Activated CD4-positive, alpha-beta T cell treated with anti-CD3 and anti-CD28 coated beads, Interleukin-2, amount 10 ng/mL, durations not matched to agents 7 days and 5 days (primary cell): Measurements from ENCODE around the gene PNMT. TPM values are rescaled to one million over a fixed set of nuclear protein-coding genes. Genes with fewer than 3 reads are reported as not detected.

Source experiments
- CTCF ChIA-PET: fragments of 350-600 bp; sonication (Branson Sonifier 250); formaldehyde crosslinking; loops from one replicate; lab custom pipeline; 2021; ENCODE audit warnings: antibody characterized with exemption; lab: Charles Lee
- POLR2A ChIA-PET: fragments of 350-600 bp; sonication (Branson Sonifier 250); formaldehyde crosslinking; loops from one replicate; lab custom pipeline; 2021; ENCODE audit warnings: antibody characterized with exemption; lab: Charles Lee
- DNase-seq: peaks from one replicate; pipeline ENCODE4 v3.0.0-alpha.2; 2020
- H3K27ac Mint-ChIP-seq: one replicate; pipeline ENCODE4 v1.8.0; 2021; ENCODE audit warnings: mild to moderate bottlenecking, moderate library complexity, mixed read lengths
- H3K27me3 Mint-ChIP-seq: one replicate; pipeline ENCODE4 v1.8.0; 2021; ENCODE audit warnings: mixed read lengths
- H3K36me3 Mint-ChIP-seq: one replicate; pipeline ENCODE4 v1.8.0; 2021; ENCODE audit warnings: low read depth, mixed read lengths
- H3K4me1 Mint-ChIP-seq: one replicate; pipeline ENCODE4 v1.8.0; 2021; ENCODE audit warnings: mixed read lengths
- H3K4me3 Mint-ChIP-seq: one replicate; pipeline ENCODE4 v1.8.0; 2021; ENCODE audit warnings: mild to moderate bottlenecking, moderate library complexity, mixed read lengths
- H3K9me3 Mint-ChIP-seq: one replicate; pipeline ENCODE4 v1.8.0; 2021; ENCODE audit warnings: mixed read lengths
- total RNA-seq, 2 experiments: library from RNA; stranded (reverse); gene quantifications; one replicate each; pipeline ENCODE4 v1.2.3, GENCODE V29; 2021

Gene PNMT
- total RNA-seq, 2 experiments from 2014 or later: 0.19 TPM; not detected in 1

DNA sequence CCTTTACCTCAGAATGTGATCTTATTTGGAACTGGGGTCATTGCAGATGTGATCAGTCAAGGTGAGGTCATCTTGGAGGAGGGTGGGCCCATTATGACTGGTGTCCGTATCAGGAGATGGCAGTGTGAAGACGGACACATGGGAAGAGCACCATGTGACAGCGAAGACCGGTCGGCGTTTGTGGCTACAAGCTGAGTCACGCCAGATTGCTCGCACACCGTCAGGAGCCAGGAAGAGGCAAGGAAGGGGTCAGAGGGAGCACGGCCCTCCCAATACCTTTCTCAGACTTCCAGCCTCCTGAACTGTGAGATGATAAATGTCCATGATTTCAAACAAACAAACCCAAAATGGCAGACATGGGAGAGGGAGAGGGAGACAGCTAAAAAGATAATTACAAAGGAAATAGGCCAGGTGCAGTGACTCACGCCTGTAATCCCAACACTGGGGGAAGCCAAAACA, 18.1 kb upstream of the PNMT start:
- POLR2A ChIA-PET: no interaction called here
- H3K27ac Mint-ChIP-seq: no peak overlapping the region

DNA sequence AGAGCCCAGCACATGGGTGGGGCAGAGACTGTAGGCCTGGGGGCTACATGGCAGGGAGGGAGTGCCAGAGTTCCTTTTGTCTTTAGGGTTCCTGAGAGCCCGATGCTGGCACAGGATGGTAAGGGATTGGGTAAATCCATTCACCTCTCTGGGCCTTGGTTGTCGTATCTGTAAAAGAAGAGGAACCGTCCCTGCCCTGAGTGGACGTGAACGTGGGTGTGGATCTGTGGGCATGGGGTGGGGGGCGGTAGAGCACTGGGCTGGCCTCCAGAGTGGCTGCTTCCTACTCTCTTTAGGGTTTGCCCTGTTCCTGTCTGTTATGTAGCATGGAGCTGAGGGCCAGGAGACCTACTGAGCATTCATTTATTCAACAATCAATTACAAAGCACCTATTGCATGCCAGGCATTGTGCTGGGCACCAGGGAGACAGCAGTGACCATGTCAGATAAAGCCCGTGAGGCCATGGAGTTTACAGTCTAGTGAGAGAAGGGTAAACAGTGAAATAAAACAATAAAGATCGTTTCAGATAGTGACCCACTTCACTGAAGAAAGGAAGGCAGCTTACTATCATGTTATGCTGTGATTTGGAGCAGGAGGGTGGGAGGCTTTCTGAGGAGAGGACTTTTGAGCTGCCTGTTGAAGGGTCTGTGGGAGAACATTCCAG, 16.2 kb upstream of the PNMT start:
- H3K36me3 Mint-ChIP-seq: peaks cover 5% of the 10 kb centered on the region
- H3K9me3 Mint-ChIP-seq: no peaks in the 10 kb centered on the region
- no peak for DNase-seq
- POLR2A ChIA-PET: interaction anchor here (0.6 kb wide), 1 partner anchor 17 kb away, joined by 3 read pairs; no protein-coding TSS in a partner anchor
- peak overlapping the region; percentile 37 for H3K27ac Mint-ChIP-seq
- CTCF ChIA-PET: interaction anchor here (1.0 to 6.2 kb wide), 4 partner anchors 14 to 79 kb away, joined by 3 to 61 read pairs (median 4); partner anchors contain the start of genes MIEN1 and PGAP3
- no peak overlapping the region for H3K4me3 Mint-ChIP-seq
- peaks cover 31% of the 10 kb centered on the region for H3K4me1 Mint-ChIP-seq
- H3K27me3 Mint-ChIP-seq: no peaks in the 10 kb centered on the region

More for the DNA sequence above, 18.1 kb upstream of the PNMT start:
- CTCF ChIA-PET: interaction anchor here (1.3 to 6.2 kb wide), 4 partner anchors 10 to 27 kb away, joined by 3 to 61 read pairs (median 4); no protein-coding TSS in a partner anchor
- DNase-seq: no peak
- H3K36me3 Mint-ChIP-seq: peaks cover 2% of the 10 kb centered on the region
- no peaks in the 10 kb centered on the region for H3K9me3 Mint-ChIP-seq
- no peak overlapping the region for H3K4me3 Mint-ChIP-seq
- no peaks in the 10 kb centered on the region for H3K27me3 Mint-ChIP-seq
- peaks cover 25% of the 10 kb centered on the region for H3K4me1 Mint-ChIP-seq

DNA sequence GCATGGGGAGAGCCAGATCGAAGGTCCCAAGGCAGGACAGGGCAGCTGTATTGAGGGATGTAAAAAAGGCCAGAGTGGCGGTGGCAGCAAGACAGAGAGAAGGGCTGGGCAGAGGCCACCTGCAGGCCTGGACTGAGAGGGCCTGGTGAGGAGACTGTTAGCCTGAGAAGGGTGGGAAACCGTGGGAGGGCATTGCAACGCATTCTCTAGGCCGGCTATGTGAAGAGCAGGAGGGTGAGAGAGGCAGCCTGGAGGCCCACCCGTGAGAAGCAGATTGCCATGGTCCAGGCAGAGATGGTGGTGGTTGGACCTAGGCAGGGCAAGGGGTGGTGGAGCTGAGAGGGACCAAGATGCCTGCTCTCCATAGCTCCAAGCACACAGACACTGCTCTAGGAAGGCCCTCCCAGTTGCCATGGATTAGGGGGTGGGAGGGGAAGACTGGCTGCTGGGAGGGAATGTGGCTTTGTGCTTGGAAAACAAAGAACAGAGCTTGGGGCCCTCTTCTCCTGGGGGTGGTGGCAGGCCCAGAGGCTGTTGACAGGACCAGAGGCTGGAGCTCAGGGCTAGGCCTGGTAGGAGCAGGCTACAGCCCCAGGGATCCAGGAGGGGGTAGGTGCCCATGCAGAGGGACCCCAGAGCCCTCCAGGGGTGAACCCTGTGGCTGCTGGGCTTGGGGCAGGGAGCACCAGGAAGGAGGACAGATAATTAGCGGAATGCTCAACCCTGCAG, 15.5 kb upstream of the PNMT start:
- CTCF ChIA-PET: interaction anchor here (1.0 to 6.2 kb wide), 9 partner anchors 11 to 98 kb away, joined by 3 to 61 read pairs (median 5); partner anchors contain the start of genes MIEN1 and PGAP3
- POLR2A ChIA-PET: interaction anchor here (0.6 kb wide), 1 partner anchor 16 kb away, joined by 3 read pairs; no protein-coding TSS in a partner anchor
- Mint-ChIP-seq H3K4me3 (no peak overlapping the region), H3K27me3 (no peaks in the 10 kb centered on the region), H3K9me3 (no peaks in the 10 kb centered on the region), H3K27ac (peak overlapping the region; percentile 37), H3K36me3 (peaks cover 6% of the 10 kb centered on the region), H3K4me1 (peaks cover 31% of the 10 kb centered on the region)
- no peak for DNase-seq

DNA sequence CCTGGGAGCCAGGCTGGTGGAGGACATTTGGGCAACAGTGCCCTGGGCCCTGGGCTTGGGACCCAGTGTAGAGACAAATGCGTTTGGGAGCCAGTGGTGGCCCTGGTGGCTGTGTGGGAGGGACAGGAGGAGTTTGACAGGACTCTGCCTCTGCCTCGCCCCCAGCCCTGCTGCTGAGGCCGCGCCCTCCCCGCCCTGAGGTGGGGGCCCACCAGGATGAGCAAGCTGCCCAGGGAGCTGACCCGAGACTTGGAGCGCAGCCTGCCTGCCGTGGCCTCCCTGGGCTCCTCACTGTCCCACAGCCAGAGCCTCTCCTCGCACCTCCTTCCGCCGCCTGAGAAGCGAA, 15.0 kb upstream of the PNMT start:
- DNase-seq: no peak
- no peak overlapping the region for H3K27ac Mint-ChIP-seq
- peaks cover 31% of the 10 kb centered on the region for H3K4me1 Mint-ChIP-seq
- ChIA-PET CTCF (interaction anchor here (0.8 to 6.2 kb wide), 17 partner anchors 9 to 98 kb away, joined by 3 to 61 read pairs (median 5); partner anchors contain the start of genes MIEN1, PGAP3, STARD3 and TCAP), POLR2A (no interaction called here)
- no peaks in the 10 kb centered on the region for H3K9me3 Mint-ChIP-seq
- H3K36me3 Mint-ChIP-seq: peaks cover 8% of the 10 kb centered on the region
- no peak overlapping the region for H3K4me3 Mint-ChIP-seq
- no peaks in the 10 kb centered on the region for H3K27me3 Mint-ChIP-seq

DNA sequence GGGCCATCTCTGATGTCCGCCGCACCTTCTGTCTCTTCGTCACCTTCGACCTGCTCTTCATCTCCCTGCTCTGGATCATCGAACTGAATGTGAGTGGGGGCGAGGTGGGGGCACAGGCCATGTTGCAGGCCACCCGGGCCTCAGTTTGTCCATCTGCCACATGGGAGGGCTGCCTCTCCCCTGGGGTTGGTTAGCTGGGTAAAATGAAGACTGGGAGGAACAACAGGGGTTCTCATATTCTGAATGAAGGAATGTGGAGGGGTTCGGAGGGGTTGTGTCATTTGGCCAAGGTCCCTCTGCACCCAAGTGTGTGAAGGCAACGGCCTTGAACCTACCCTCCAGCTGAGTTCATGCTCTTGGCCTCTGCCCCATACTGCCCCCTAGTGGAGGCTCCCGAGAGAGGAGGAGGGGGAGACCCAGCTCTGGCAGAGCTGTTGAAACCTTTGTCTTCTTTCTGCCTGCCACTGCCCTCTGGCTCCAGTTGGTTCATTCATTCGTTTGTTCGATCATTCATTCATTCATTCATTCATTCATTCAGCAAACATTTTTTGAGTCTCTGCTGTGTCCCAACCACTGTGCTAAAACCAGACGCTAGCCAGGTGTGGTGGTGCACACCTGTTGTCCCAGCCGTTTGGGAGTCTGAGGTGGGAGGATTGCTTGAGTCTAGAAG, 14.5 kb upstream of the PNMT start:
- ChIA-PET POLR2A (interaction anchor here (0.6 kb wide), 1 partner anchor 10 kb away, joined by 3 read pairs; no protein-coding TSS in a partner anchor), CTCF (interaction anchor here (0.8 to 6.2 kb wide), 19 partner anchors 10 to 422 kb away, joined by 3 to 61 read pairs (median 5); partner anchors contain the start of genes MIEN1, PGAP3, STARD3 and TCAP)
- DNase-seq: peak; percentile 86
- H3K4me1 Mint-ChIP-seq: peaks cover 30% of the 10 kb centered on the region
- no peaks in the 10 kb centered on the region for H3K9me3 Mint-ChIP-seq
- no peaks in the 10 kb centered on the region for H3K27me3 Mint-ChIP-seq
- peak overlapping the region; percentile 46 for H3K27ac Mint-ChIP-seq
- no peak overlapping the region for H3K4me3 Mint-ChIP-seq
- H3K36me3 Mint-ChIP-seq: peaks cover 8% of the 10 kb centered on the region

DNA sequence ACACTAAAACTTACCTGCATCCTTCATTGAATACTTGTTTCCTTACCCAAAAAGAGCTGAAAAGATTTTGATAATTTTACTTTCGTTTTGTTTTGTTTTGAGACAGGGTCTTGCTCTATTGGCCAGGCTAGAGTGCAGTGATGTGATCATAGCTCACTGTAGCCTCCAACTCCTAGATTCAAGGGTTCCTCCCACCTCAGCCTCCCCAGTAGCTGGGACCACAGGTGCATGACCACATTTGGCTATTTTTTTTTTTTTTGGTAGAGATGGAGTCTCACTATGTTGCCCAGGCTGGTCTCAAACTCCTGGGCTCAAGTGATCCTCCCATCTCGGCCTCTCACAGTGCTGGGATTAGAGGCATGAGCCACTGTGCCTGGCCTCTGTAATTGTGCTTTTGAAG, 13.1 kb upstream of the PNMT start:
- ChIA-PET POLR2A (interaction anchor here (0.9 kb wide), 1 partner anchor 15 kb away, joined by 3 read pairs; no protein-coding TSS in a partner anchor), CTCF (interaction anchor here (1.0 to 6.2 kb wide), 9 partner anchors 11 to 78 kb away, joined by 3 to 61 read pairs (median 11); partner anchors contain the start of genes MIEN1, STARD3 and TCAP)
- Mint-ChIP-seq H3K36me3 (peaks cover 13% of the 10 kb centered on the region), H3K9me3 (no peaks in the 10 kb centered on the region), H3K27ac (peak overlapping the region; percentile 66), H3K4me1 (peaks cover 38% of the 10 kb centered on the region), H3K4me3 (no peak overlapping the region), H3K27me3 (no peaks in the 10 kb centered on the region)
- DNase-seq: no peak

DNA sequence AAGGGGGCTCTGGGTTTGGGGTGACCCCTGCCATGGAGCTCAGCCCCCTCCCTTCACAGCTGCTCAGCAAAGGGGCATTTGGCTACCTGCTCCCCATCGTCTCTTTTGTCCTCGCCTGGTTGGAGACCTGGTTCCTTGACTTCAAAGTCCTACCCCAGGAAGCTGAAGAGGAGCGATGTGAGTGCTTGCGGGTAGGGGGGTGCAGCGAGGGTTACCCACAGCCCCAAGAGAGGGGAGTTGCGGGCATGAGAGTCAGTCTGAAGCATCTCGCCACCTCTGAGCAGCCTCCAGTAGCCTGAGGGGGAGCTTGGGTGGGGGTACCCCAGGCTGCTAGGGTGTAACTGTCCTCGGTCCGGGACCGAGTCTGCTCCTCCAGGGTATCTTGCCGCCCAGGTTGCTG, 9.9 kb upstream of the PNMT start:
- POLR2A ChIA-PET: no interaction called here
- no peak for DNase-seq
- CTCF ChIA-PET: interaction anchor here (0.9 to 2.1 kb wide), 5 partner anchors 10 to 37 kb away, joined by 3 to 6 read pairs (median 5); partner anchors contain the start of gene PNMT
- Mint-ChIP-seq H3K36me3 (peaks cover 20% of the 10 kb centered on the region), H3K27me3 (no peaks in the 10 kb centered on the region), H3K27ac (no peak overlapping the region), H3K9me3 (no peaks in the 10 kb centered on the region), H3K4me3 (no peak overlapping the region), H3K4me1 (peaks cover 32% of the 10 kb centered on the region)

DNA sequence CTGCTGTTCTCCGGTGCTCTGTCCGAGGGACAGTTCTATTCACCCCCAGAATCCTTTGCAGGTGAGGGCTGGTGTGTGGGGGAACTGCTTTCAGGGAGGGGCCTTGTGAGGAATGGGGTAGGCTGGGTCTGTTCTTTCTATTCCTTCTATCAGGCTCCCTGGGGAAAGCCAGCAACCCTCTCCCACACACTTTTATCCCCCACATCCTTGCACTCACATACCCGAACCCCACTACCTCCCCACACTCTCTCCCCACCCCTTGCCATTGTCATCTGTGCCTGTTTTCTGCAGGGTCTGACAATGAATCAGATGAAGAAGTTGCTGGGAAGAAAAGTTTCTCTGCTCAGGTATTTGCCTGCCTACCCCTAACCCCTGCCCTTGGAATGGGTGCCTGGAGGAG, 9.5 kb upstream of the PNMT start:
- no peak for DNase-seq
- CTCF ChIA-PET: interaction anchor here (0.9 to 2.1 kb wide), 5 partner anchors 10 to 37 kb away, joined by 3 to 6 read pairs (median 5); partner anchors contain the start of gene PNMT
- H3K4me1 Mint-ChIP-seq: peaks cover 29% of the 10 kb centered on the region
- H3K36me3 Mint-ChIP-seq: peaks cover 20% of the 10 kb centered on the region
- no peaks in the 10 kb centered on the region for H3K27me3 Mint-ChIP-seq
- no peaks in the 10 kb centered on the region for H3K9me3 Mint-ChIP-seq
- peak overlapping the region; percentile 19 for H3K27ac Mint-ChIP-seq
- POLR2A ChIA-PET: no interaction called here
- H3K4me3 Mint-ChIP-seq: no peak overlapping the region

DNA sequence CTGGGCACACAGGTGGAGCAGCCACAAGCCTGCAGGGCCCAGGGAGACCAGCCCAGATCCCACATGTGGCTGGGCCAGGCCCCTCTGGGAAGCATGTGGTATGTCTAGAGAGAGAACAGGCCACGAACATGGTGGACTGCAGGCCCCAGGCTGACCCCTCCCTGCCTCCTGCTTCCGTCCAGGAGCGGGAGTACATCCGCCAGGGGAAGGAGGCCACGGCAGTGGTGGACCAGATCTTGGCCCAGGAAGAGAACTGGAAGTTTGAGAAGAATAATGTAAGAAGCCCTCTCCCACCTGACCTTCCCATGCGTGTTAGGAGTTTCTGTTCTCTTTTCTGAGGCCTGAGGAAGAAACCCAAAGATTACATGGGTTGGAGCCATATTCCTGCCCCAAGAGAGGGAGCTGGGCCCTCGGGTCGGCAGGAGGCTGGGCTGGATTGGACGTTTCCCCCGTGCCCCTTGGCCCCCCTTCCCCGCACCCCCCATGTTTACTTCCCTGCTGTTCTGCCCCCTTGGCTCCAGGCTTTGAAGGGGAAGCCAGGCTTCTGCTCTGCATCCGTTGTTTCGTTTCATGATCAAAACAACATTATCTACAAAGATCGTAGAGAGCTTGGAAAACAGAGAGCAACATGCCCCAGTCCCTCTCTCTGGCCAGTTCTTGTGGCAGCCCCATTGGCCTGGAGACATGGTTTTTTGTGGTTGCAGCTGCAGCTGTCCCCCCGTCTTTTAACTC, 8.8 kb upstream of the PNMT start:
- Mint-ChIP-seq H3K4me1 (peaks cover 25% of the 10 kb centered on the region), H3K36me3 (peaks cover 20% of the 10 kb centered on the region), H3K27me3 (no peaks in the 10 kb centered on the region), H3K4me3 (no peak overlapping the region), H3K9me3 (no peaks in the 10 kb centered on the region), H3K27ac (peak overlapping the region; percentile 87)
- no peak for DNase-seq
- ChIA-PET POLR2A (no interaction called here), CTCF (interaction anchor here (0.6 to 1.1 kb wide), 3 partner anchors 25 to 272 kb away, joined by 3 to 5 read pairs (median 3); no protein-coding TSS in a partner anchor)

DNA sequence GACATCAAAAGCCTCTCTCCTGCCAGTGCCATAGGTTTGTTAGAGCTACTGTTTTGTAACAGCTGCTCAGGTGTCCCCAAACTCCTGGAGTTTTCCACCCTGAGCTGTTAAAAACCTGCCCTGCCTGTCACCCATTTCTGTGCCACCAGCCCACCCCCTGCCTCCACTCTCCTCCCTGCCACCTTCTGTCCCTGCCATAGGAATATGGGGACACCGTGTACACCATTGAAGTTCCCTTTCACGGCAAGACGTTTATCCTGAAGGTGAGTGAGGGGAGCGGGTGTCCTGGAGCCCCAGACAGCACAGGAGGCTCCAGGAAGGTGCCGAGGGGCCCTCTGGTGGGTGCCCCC, 8.3 kb upstream of the PNMT start:
- no peak for DNase-seq
- H3K27me3 Mint-ChIP-seq: no peaks in the 10 kb centered on the region
- CTCF ChIA-PET: interaction anchor here (0.6 to 1.1 kb wide), 3 partner anchors 25 to 271 kb away, joined by 3 to 5 read pairs (median 3); no protein-coding TSS in a partner anchor
- peaks cover 20% of the 10 kb centered on the region for H3K36me3 Mint-ChIP-seq
- POLR2A ChIA-PET: no interaction called here
- H3K27ac Mint-ChIP-seq: peak overlapping the region; percentile 87
- H3K9me3 Mint-ChIP-seq: no peaks in the 10 kb centered on the region
- H3K4me3 Mint-ChIP-seq: no peak overlapping the region
- peaks cover 20% of the 10 kb centered on the region for H3K4me1 Mint-ChIP-seq
